Measurements from ENCODE around the gene SOX6.
"Not testable (repeated sequence)": the region's sequence is repeated elsewhere in the genome, so short reads cannot be mapped to it uniquely, and the experiment has no call there.

SOX6 gene

DNA sequence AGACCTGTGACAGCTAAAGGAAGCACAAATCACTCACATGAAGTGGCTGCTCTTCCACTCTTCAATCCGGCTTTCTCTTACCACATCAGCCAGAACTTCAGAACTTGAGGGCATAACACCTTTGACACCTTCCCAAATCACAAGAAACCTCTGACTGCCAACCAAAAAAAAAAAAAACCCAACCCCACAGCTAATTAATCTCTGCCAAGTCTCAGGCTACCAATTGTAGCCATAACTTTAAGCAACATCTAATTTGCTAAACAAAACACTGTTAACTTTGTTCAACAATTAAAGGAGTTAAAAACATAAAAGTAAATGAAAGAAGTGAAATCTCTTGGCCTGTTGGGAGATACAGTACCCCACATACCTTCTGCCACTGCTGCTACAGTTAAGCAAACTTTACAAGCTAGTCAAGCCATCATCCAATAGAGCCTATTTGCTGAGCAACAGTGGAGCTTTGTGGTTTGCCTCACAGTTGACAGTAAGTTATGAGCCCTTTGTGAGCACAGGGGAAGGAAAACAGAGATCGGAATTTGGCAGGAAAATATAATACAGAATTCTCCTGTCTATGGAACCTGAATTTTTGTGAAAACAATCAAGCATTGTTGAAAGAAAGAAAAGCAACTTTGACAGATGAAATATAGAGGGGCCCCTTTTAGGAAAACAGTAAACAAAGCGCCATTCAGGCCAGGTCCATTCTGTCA lies at the start of gene SOX6:
Gene SOX6, minus strand, starts transcription at position 490 of the 704 bp plus-strand sequence. CDS start 15,298 bp downstream, outside the sequence.
- DNase-seq (ENCODE audit: low read depth in 2 of 3, low spot score in 2 of 3): no peak

GRCh38 chr11:16404781-16405285 lies 48.5 kb upstream of the SOX6 start:
- DNase-seq (ENCODE audit: low read depth in 2 of 3, low spot score in 2 of 3): no peak

DNA sequence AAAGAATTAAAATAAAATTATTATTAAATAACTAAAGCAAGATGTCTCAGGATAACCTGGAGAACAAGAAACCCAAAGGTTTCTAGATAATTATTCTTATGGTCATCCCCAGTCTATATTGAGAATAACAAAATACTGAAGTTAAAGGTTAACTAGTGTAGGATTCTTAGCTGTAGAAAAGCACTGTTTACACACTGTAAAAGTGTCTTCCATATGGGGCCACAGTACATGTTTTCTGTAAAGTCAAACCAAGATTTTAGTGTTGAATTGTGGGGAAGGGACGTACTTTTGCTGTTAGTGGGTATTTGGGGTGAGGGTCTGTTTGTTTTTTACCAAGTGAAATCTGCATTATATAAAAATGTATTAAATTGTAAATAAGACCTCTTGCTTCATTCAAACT lies 47.5 kb upstream of the SOX6 start:
- DNase-seq (ENCODE audit: low read depth in 2 of 3, low spot score in 2 of 3): no peak

DNA sequence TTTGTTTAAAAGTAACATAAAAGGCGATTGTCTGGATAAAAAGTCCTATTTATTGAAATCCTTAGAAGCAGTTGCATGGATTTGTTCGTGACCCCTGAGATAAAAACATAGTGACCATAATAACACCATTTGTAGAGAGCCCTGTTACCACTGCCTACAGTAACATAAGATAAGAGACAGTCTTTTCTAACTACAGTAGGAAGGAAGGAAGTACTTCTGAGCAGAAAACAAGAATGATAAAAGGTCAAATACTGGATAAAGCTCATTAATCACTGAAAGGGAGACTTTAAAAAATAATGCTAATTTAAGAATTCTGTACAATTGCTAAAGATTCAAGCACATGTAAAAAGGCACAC lies 47.1 kb upstream of the SOX6 start:
- DNase-seq (ENCODE audit: low read depth in 2 of 3, low spot score in 2 of 3): no peak

DNA sequence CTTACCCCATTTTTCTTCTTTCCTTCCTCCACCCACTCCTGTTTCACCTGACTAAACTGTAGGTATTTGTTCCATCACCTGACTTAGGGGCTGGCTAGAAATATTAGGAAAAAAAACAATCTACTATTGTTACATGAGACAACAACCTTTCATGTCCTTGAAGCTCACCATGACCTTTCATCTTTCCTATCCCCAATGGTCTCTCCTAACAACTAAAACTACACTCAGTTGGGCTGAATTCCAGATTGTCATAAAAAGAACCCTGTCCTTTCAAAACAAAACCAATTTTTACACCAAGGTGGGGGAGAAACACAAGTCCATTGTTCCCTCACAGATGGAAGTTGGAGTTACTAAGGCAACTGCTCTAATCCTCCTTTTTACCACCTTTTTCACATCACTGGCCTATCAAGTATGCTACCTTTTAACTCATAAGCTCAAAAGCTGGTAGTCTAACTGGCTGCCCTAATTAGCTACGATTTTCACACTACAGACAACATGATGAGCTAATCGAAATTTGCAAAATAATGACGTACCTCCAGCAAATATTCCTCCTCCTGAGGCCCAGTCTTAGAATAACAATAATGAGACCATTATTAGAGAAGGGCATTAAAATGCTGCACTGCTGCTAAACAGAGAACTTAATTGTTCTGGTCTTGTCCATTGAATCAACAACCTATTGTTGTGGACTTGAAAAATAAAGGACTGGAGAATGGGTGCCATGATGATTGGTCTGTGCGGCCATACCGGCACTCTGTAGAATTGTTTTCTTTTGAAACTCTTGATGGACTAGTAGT lies 46.5 kb upstream of the SOX6 start:
- DNase-seq (ENCODE audit: low read depth in 2 of 3, low spot score in 2 of 3): no peak

GRCh38 chr11:16397390-16397789 lies 41.0 kb upstream of the SOX6 start:
- DNase-seq (ENCODE audit: low read depth in 2 of 3, low spot score in 2 of 3): no peak

DNA sequence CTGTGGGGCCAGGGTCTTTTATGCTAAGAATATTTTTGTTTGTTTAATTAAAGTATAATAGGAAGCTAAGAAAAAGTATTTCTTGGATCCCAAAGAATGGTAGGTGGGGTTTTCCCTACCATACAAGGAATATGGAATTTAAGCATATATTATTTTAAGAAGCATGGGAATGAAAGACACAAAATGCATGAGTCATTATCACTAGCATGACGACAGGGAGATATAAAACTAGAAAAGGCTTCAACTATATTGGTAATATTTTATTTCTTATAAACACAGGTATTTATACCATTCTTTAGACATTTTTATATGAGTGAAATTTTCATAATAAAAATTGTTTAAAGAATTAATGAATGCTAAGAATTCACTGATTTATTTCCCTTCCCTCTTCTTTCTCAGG lies 39.3 kb upstream of the SOX6 start:
- no peak for DNase-seq (ENCODE audit: low read depth in 2 of 3, low spot score in 2 of 3)

- no peak for DNase-seq (ENCODE audit: low read depth in 2 of 3, low spot score in 2 of 3)
These were observed 38.6 kb upstream of the SOX6 start for GRCh38 chr11:16394947-16395346.

GRCh38 chr11:16393340-16393739 lies 37.0 kb upstream of the SOX6 start:
- no peak for DNase-seq (ENCODE audit: low read depth in 2 of 3, low spot score in 2 of 3)

DNA sequence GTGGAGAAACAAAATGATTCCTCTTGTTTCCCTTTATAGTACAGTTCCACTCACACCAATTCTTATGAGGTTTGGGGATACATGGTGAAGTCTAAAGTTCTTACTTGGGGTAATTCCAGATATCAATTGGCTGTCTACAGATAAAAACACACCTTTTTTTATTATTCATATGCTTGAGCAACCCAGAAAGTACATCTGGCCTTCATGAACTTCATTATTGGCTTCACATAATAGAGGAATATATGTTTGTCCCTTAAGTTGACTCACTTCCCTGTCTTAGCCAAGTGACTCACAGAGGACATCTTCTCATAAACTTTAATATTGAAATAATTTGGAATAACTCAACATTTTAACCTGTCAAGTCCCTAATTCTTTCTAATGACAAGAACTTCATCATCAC lies 36.3 kb upstream of the SOX6 start:
- DNase-seq (ENCODE audit: low read depth in 2 of 3, low spot score in 2 of 3): no peak

GRCh38 chr11:16390826-16391225 lies 34.5 kb upstream of the SOX6 start:
- not testable (repeated sequence) for DNase-seq (ENCODE audit: low read depth in 2 of 3, low spot score in 2 of 3)

GRCh38 chr11:16385099-16385498 lies 28.8 kb upstream of the SOX6 start:
- no peak for DNase-seq (ENCODE audit: low read depth in 2 of 3, low spot score in 2 of 3)

- DNase-seq (ENCODE audit: low read depth in 2 of 3, low spot score in 2 of 3): no peak
These were observed 26.5 kb upstream of the SOX6 start for GRCh38 chr11:16382638-16383380.

GRCh38 chr11:16382186-16382585 lies 25.8 kb upstream of the SOX6 start:
- DNase-seq (ENCODE audit: low read depth in 2 of 3, low spot score in 2 of 3): no peak

DNA sequence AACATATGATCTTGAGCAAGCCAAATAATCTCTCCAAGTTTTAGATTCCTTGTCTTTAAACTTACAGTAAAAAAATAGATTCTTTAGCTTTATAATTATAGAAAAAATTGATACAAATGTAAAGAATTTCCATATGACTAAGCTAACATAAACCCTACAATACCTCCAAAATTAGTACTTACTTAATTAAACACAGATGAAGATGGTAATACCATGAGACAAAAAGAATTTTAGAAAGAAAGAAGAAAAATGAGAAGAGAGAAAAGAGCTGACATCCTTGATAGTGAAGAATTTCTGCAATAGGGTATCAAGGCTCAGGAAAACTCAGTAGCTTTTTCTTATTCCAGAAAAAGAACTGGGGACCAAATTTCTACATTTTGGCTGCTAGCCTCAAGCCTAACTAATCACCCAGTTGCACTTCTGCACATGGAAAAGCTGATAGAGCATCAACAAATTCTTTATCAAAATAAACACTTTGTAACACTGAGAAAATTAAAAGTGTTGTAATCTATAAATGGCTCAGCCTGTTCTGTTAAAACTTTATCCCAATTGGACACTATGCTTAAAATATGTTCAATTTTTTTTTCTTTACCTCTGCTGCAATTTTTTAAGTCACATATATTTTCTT lies 24.7 kb upstream of the SOX6 start:
- DNase-seq (ENCODE audit: low read depth in 2 of 3, low spot score in 2 of 3): no peak

DNA sequence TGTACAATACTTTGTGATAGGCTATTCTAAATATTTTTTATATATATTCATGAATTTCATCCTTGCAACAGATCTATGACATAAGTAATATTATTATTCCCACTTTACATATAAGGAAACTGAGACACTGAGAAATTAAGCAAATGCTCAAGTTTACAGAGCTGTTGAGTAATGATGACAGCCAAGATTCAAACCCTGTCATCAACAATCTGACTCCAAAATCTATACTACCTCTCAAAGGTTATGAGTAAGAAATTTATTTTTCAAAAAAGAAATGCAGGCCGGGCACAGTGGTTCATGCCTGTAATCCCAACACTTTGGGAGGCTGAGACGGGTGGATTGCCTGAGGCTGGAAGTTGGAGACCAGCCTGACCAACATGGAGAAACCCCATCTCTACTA lies 22.6 kb upstream of the SOX6 start:
- no peak for DNase-seq (ENCODE audit: low read depth in 2 of 3, low spot score in 2 of 3)

- no peak for DNase-seq (ENCODE audit: low read depth in 2 of 3, low spot score in 2 of 3)
These were observed 21.4 kb upstream of the SOX6 start for GRCh38 chr11:16377746-16378145.

DNA sequence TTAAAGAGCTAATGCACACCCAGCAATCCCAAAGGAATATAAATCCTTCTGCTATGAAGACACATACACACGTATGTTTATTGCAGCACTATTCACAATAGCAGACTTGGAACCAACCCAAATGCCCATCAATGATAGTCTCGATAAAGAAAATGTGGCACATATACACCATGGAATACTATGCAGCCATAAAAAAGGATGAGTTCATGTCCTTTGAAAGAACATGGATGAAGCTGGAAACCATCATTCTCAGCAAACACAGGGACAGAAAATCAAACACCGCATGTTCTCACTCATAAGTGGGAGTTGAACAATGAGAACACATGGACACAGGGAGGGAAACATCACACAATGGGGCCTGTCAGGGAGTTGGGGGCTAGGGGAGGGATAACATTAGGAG lies 19.3 kb upstream of the SOX6 start:
- not testable (repeated sequence) for DNase-seq (ENCODE audit: low read depth in 2 of 3, low spot score in 2 of 3)

- no peak for DNase-seq (ENCODE audit: low read depth in 2 of 3, low spot score in 2 of 3)
These were observed 17.4 kb upstream of the SOX6 start for GRCh38 chr11:16373768-16374167.

DNA sequence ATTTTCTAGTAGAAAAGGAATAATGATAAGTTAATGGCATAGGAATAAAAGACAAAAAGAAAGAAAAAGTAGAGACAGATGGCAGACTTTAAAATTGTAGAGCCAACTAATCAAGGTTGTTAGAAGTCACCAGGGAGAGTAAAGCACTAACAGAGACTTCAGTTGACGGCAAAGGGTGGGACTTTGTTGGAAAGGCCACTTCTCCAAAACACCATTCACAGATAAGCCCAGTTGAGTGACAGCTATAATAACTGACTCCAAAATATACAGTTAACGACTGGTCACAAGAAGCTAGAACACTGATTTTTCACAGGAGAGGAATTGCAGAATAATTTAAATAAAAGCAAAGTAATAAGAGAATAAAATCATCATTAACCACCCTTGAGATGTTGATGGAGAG lies 16.0 kb upstream of the SOX6 start:
- DNase-seq (ENCODE audit: low read depth in 2 of 3, low spot score in 2 of 3): no peak

- DNase-seq (ENCODE audit: low read depth in 2 of 3, low spot score in 2 of 3): no peak
These were observed 10.9 kb upstream of the SOX6 start for GRCh38 chr11:16367252-16367651.

All from activated CD8-positive, alpha-beta memory T cell treated with anti-CD3 and anti-CD28 coated beads for 48 hours (primary cell).